Smooth muscle cell (in vitro differentiated cells): Measurements from ENCODE around the gene RNF10. TPM values are rescaled to one million over a fixed set of nuclear protein-coding genes. Genes with fewer than 3 reads are reported as not detected.

Source experiments
- DNase-seq: peaks from one replicate; lab custom pipeline; 2025; ENCODE audit not compliant: unreplicated experiment; lab: John Stamatoyannopoulos, UW
- H2AFZ ChIP-seq: fragments of 200-600 bp; sonication (generic); 2 replicates; pipeline ENCODE4 v1.6.0; 2016; ENCODE audit warnings: antibody characterized with exemption, low read depth, mild to moderate bottlenecking
- H3F3A ChIP-seq: fragments of 200-600 bp; sonication (generic); 2 replicates; pipeline ENCODE4 v1.6.0; 2017; ENCODE audit warnings: antibody characterized with exemption, low read depth
- H3K27ac ChIP-seq: fragments of 200-600 bp; sonication (generic); 2 replicates; pipeline ENCODE4 v1.5.1; 2016; ENCODE audit warnings: low read depth, mild to moderate bottlenecking
- H3K27me3 ChIP-seq: fragments of 200-600 bp; sonication (generic); 2 replicates; pipeline ENCODE4 v1.6.1; 2016; ENCODE audit warnings: low read depth, mild to moderate bottlenecking
- H3K36me3 ChIP-seq: fragments of 200-600 bp; sonication (generic); 2 replicates; pipeline ENCODE4 v1.5.1; 2016; ENCODE audit warnings: low read depth
- H3K4me1 ChIP-seq: fragments of 200-600 bp; sonication (generic); 2 replicates; pipeline ENCODE4 v1.5.1; 2016; ENCODE audit warnings: low read depth
- H3K4me2 ChIP-seq: fragments of 200-600 bp; sonication (generic); 2 replicates; pipeline ENCODE4 v1.6.0; 2016; ENCODE audit warnings: mild to moderate bottlenecking
- H3K4me3 ChIP-seq: fragments of 200-600 bp; sonication (generic); 2 replicates; pipeline ENCODE4 v1.5.1; 2016; ENCODE audit warnings: mild to moderate bottlenecking
- H3K79me2 ChIP-seq: fragments of 200-600 bp; sonication (generic); 2 replicates; pipeline ENCODE4 v1.6.0; 2016; ENCODE audit warnings: low read depth, mild to moderate bottlenecking
- H3K9ac ChIP-seq: fragments of 200-600 bp; sonication (generic); 2 replicates; pipeline ENCODE4 v1.6.0; 2016; ENCODE audit warnings: low read depth
- H3K9me3 ChIP-seq: fragments of 200-600 bp; sonication (generic); replicated peaks from 2 replicates; pipeline ENCODE4 v1.5.1; 2016; ENCODE audit warnings: low read depth
- H4K20me1 ChIP-seq: fragments of 200-600 bp; sonication (generic); 2 replicates; pipeline ENCODE4 v1.6.0; 2016; ENCODE audit warnings: low read depth
- WGBS: methylation state at CpG from one replicate; pipeline ENCODE4 v1.1.7; 2016; ENCODE audit warnings: low lambda C conversion rate; 5-methylcytosine and 5-hydroxymethylcytosine counted together
- polyA plus RNA-seq: library from polyadenylated mRNA; unstranded; fragments of >200 nt; fragmentation: Nextera tagmentation; extraction: Ambion mirVana; gene quantifications from 2 replicates; pipeline ENCODE4 v1.2.1, GENCODE V29; 2016
- total RNA-seq: library from RNA; depleted of rRNA; stranded (reverse); fragments of >200 nt; gene quantifications from 2 replicates; pipeline ENCODE4 v1.2.3, GENCODE V29; 2014
- TF ChIP-seq, protein P1 (sequence below): fragments of 200-600 bp; sonication (generic); IDR thresholded peaks from 2 replicates; pipeline ENCODE4 v1.5.1; 2017; ENCODE audit warnings: borderline replicate concordance, mild to moderate bottlenecking, antibody characterized with exemption; ENCODE audit not compliant: insufficient read depth, poor library complexity, severe bottlenecking

The RNF10 gene
- total and polyA plus RNA-seq, 2 experiments from 2014 or later: 63.2 to 115 TPM

DNA sequence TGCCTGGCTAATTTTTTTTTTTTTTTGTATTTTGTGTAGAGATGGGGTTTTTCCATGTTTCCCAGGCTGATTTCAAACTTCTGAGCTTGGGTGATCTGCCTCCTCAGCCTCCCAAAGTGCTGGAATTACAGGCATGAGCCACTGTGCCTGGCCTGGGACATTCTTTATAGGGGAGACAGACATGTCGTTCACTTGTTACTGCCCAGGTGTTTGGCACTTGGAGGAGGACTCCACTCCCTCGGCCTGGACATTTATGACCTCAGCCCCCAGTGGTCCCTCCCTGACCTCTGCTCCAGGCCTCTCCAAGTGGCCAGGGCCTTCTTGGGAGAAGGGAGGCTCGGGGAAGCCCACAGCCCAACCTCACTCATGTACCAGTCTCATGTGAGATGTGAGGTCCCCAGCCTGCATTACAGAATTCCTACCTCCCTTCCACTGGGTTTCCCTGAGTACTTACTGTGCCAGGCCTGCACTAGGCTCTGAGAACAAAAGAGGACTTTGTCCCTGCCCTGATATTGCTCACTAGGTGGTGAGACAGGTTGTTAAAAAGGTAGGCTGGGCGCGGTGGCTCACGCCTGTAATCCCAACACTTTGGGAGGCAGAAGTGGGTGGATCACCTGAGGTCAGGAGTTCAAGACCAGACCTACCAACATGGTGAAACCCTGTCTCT, 56.7 kb downstream of the RNF10 start:
- Histone ChIP-seq H2AFZ (no peak overlapping the region), H3K9me3 (no peaks in the 10 kb centered on the region), H3K4me3 (no peak overlapping the region), H3K27me3 (no peaks in the 10 kb centered on the region), H3K79me2 (no peaks in the 10 kb centered on the region), H3K36me3 (no peaks in the 10 kb centered on the region), H3K27ac (no peak overlapping the region), H3F3A (no peaks in the 10 kb centered on the region), H3K4me1 (no peaks in the 10 kb centered on the region), H3K9ac (no peak overlapping the region), H3K4me2 (no peak overlapping the region), H4K20me1 (no peaks in the 10 kb centered on the region)
- WGBS: 83% methylated on average over 6 of the region's 6 CpGs
- TF ChIP-seq, protein P1, sequence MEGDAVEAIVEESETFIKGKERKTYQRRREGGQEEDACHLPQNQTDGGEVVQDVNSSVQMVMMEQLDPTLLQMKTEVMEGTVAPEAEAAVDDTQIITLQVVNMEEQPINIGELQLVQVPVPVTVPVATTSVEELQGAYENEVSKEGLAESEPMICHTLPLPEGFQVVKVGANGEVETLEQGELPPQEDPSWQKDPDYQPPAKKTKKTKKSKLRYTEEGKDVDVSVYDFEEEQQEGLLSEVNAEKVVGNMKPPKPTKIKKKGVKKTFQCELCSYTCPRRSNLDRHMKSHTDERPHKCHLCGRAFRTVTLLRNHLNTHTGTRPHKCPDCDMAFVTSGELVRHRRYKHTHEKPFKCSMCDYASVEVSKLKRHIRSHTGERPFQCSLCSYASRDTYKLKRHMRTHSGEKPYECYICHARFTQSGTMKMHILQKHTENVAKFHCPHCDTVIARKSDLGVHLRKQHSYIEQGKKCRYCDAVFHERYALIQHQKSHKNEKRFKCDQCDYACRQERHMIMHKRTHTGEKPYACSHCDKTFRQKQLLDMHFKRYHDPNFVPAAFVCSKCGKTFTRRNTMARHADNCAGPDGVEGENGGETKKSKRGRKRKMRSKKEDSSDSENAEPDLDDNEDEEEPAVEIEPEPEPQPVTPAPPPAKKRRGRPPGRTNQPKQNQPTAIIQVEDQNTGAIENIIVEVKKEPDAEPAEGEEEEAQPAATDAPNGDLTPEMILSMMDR: no peak
- DNase-seq: no peak

- Histone ChIP-seq H3K4me2 (no peak overlapping the region), H3K9me3 (no peaks in the 10 kb centered on the region), H3K36me3 (no peaks in the 10 kb centered on the region), H4K20me1 (no peaks in the 10 kb centered on the region), H3K9ac (no peak overlapping the region), H3K27ac (no peak overlapping the region), H3K4me3 (no peak overlapping the region), H3K27me3 (no peaks in the 10 kb centered on the region), H3K79me2 (no peaks in the 10 kb centered on the region), H2AFZ (no peak overlapping the region), H3K4me1 (no peaks in the 10 kb centered on the region), H3F3A (no peaks in the 10 kb centered on the region)
- DNase-seq: no peak
- TF ChIP-seq, protein P1: no peak
- 81% methylated on average over 8 of the region's 8 CpGs for WGBS
Measured at GRCh38 chr12:120592121-120593049, 58.2 kb downstream of the RNF10 start.

GRCh38 chr12:120596901-120597300, 62.7 kb downstream of the RNF10 start:
- TF ChIP-seq, protein P1: no peak
- no peak overlapping the region for H2AFZ ChIP-seq
- H3K4me1 ChIP-seq: no peaks in the 10 kb centered on the region
- no peaks in the 10 kb centered on the region for H3F3A ChIP-seq
- WGBS: 86% methylated on average over 3 of the region's 3 CpGs
- no peak overlapping the region for H3K9ac ChIP-seq
- H3K79me2 ChIP-seq: no peaks in the 10 kb centered on the region
- H3K36me3 ChIP-seq: no peaks in the 10 kb centered on the region
- H3K27me3 ChIP-seq: no peaks in the 10 kb centered on the region
- no peak overlapping the region for H3K4me2 ChIP-seq
- H3K9me3 ChIP-seq: no peaks in the 10 kb centered on the region
- no peak overlapping the region for H3K27ac ChIP-seq
- no peaks in the 10 kb centered on the region for H4K20me1 ChIP-seq
- DNase-seq: no peak
- H3K4me3 ChIP-seq: no peak overlapping the region
